ENCODE results near the gene CASP9. TPM values are rescaled to one million over a fixed set of nuclear protein-coding genes. Genes with fewer than 3 reads are reported as not detected.
A peak's percentile ranks its signal among the peaks of the same experiment; 100 is the strongest.

CASP9 gene
- polyA plus RNA-seq, 1 experiment = 10.4 TPM

- CTCF ChIA-PET = no interaction called here
- Histone ChIP-seq H3K4me3 (ENCODE audit: low read depth, low read length) (no peak overlapping the region), H3K9me3 (ENCODE audit: control insufficient read depth, insufficient read depth, low read length) (no peaks in the 10 kb centered on the region; the same call in 1 of the 2 replicates), H3K27ac (ENCODE audit: low read depth, low read length) (no peak overlapping the region), H3K27me3 (ENCODE audit: control insufficient read depth, insufficient read depth, low read length) (no peaks in the 10 kb centered on the region)
- POLR2A ChIA-PET = no interaction called here
- DNase-seq (ENCODE audit: low read depth, low spot score) = no peak
- TF ChIP-seq, protein P1, sequence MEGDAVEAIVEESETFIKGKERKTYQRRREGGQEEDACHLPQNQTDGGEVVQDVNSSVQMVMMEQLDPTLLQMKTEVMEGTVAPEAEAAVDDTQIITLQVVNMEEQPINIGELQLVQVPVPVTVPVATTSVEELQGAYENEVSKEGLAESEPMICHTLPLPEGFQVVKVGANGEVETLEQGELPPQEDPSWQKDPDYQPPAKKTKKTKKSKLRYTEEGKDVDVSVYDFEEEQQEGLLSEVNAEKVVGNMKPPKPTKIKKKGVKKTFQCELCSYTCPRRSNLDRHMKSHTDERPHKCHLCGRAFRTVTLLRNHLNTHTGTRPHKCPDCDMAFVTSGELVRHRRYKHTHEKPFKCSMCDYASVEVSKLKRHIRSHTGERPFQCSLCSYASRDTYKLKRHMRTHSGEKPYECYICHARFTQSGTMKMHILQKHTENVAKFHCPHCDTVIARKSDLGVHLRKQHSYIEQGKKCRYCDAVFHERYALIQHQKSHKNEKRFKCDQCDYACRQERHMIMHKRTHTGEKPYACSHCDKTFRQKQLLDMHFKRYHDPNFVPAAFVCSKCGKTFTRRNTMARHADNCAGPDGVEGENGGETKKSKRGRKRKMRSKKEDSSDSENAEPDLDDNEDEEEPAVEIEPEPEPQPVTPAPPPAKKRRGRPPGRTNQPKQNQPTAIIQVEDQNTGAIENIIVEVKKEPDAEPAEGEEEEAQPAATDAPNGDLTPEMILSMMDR (IDR thresholded peaks at IDR 0.05; ENCODE audit: low read depth, low read length) = no peak
Measured at GRCh38 chr1:15541231-15541792, 17.3 kb upstream of the CASP9 start.

DNA sequence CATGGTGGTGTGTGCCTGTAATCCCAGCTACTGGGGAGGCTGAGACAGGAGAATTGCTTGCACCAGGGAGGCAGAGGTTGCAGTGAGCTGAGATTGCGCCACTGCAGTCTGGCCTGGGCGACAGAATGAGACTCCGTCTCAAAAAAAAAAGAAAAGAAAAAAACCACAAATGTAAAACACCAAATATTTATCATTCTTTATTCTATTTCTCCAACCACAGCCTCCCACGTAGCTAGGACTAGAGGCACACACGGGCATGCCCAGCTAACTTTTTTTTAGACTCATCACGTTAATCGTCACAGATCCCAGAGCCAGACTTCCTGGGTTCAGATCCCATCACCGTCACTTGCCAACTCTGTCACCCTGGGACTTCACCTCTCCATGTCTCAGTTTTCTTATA, 16.2 kb upstream of the CASP9 start:
- TF ChIP-seq, protein P1 (IDR thresholded peaks at IDR 0.05; ENCODE audit: low read depth, low read length) = no peak
- POLR2A ChIA-PET = no interaction called here
- no peak for DNase-seq (ENCODE audit: low read depth, low spot score)
- Histone ChIP-seq H3K4me3 (ENCODE audit: low read depth, low read length) (no peak overlapping the region), H3K9me3 (ENCODE audit: control insufficient read depth, insufficient read depth, low read length) (no peaks in the 10 kb centered on the region; the same call in 1 of the 2 replicates), H3K27me3 (ENCODE audit: control insufficient read depth, insufficient read depth, low read length) (no peaks in the 10 kb centered on the region), H3K27ac (ENCODE audit: low read depth, low read length) (peak overlapping the region; percentile 11)
- CTCF ChIA-PET = interaction anchor here (0.6 kb wide), 1 partner anchor 24 kb away, joined by 3 read pairs; no protein-coding TSS in a partner anchor

DNA sequence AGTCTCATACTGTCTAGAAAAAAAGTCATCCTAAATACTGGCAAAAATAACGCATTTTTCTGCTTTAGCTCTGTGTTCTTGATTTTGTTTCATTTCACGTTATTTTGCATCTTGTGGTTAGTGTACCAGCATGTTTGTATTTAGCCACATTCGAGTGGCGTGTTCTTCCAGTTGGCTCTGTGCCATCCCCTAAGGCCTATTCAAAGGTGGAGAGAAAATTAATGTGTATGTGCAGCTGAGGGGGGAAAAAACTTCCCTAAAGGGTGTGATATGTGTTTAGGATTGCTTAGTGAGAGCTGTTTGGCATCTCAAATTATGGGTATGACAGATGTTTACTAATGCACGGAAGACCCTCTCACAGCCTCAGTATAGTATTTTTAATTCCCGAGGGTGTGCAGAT, 14.8 kb upstream of the CASP9 start:
- no peak overlapping the region for H3K4me3 ChIP-seq (ENCODE audit: low read depth, low read length)
- no peaks in the 10 kb centered on the region for H3K27me3 ChIP-seq (ENCODE audit: control insufficient read depth, insufficient read depth, low read length)
- ChIA-PET CTCF (no interaction called here), POLR2A (no interaction called here)
- DNase-seq (ENCODE audit: low read depth, low spot score) = no peak
- no peak overlapping the region for H3K27ac ChIP-seq (ENCODE audit: low read depth, low read length)
- H3K9me3 ChIP-seq (ENCODE audit: control insufficient read depth, insufficient read depth, low read length) = no peaks in the 10 kb centered on the region; the same call in 1 of the 2 replicates
- TF ChIP-seq, protein P1 (IDR thresholded peaks at IDR 0.05; ENCODE audit: low read depth, low read length) = no peak

GRCh38 chr1:15531682-15532081, 7.7 kb upstream of the CASP9 start:
- Histone ChIP-seq H3K27ac (ENCODE audit: low read depth, low read length) (no peak overlapping the region), H3K4me3 (ENCODE audit: low read depth, low read length) (no peak overlapping the region), H3K27me3 (ENCODE audit: control insufficient read depth, insufficient read depth, low read length) (no peaks in the 10 kb centered on the region), H3K9me3 (ENCODE audit: control insufficient read depth, insufficient read depth, low read length) (peaks cover 4% of the 10 kb centered on the region; the same call in 1 of the 2 replicates)
- TF ChIP-seq, protein P1 (IDR thresholded peaks at IDR 0.05; ENCODE audit: low read depth, low read length) = no peak
- ChIA-PET POLR2A (no interaction called here), CTCF (no interaction called here)
- no peak for DNase-seq (ENCODE audit: low read depth, low spot score)

- H3K4me3 ChIP-seq (ENCODE audit: low read depth, low read length) = no peak overlapping the region
- no peak for DNase-seq (ENCODE audit: low read depth, low spot score)
- TF ChIP-seq, protein P1 (IDR thresholded peaks at IDR 0.05; ENCODE audit: low read depth, low read length) = no peak
- H3K27ac ChIP-seq (ENCODE audit: low read depth, low read length) = no peak overlapping the region
- POLR2A ChIA-PET = no interaction called here
- CTCF ChIA-PET = no interaction called here
- peaks cover 4% of the 10 kb centered on the region; the same call in 1 of the 2 replicates for H3K9me3 ChIP-seq (ENCODE audit: control insufficient read depth, insufficient read depth, low read length)
- H3K27me3 ChIP-seq (ENCODE audit: control insufficient read depth, insufficient read depth, low read length) = no peaks in the 10 kb centered on the region
Measured at GRCh38 chr1:15531003-15531402, 7.0 kb upstream of the CASP9 start.
